Neural crest cell (in vitro differentiated cells): ENCODE results near the gene RECK. TPM values are rescaled to one million over a fixed set of nuclear protein-coding genes. Genes with fewer than 3 reads are reported as not detected.

Experiments used
- DNase-seq: peaks from one replicate; pipeline ENCODE4 v3.0.0; 2021; ENCODE audit warnings: low read depth, mixed read lengths, low spot score
- H3K27ac Mint-ChIP-seq: one replicate; pipeline ENCODE4 v1.8.0; 2021; ENCODE audit warnings: mild to moderate bottlenecking, mixed read lengths; ENCODE audit not compliant: unreplicated experiment
- H3K27me3 Mint-ChIP-seq: 2 replicates; pipeline ENCODE4 v1.8.0; 2021; ENCODE audit warnings: low read depth, mild to moderate bottlenecking, mixed read lengths
- H3K36me3 Mint-ChIP-seq: 2 replicates; pipeline ENCODE4 v1.8.0; 2021; ENCODE audit warnings: low read depth, mild to moderate bottlenecking, mixed read lengths
- H3K4me1 Mint-ChIP-seq: 2 replicates; pipeline ENCODE4 v1.8.0; 2021; ENCODE audit warnings: mixed read lengths
- H3K4me3 Mint-ChIP-seq: one replicate; pipeline ENCODE4 v1.8.0; 2021; ENCODE audit warnings: mild to moderate bottlenecking, mixed read lengths
- H3K9me3 Mint-ChIP-seq: 2 replicates; pipeline ENCODE4 v1.8.0; 2021; ENCODE audit warnings: mixed read lengths
- total RNA-seq: library from RNA; stranded (reverse); gene quantifications from 2 replicates; pipeline ENCODE4 v1.2.1, GENCODE V29; 2021
- TF ChIP-seq, protein P1 (sequence below): fragments of 200-600 bp; sonication (generic); conservative IDR thresholded peaks from 2 replicates; pipeline ENCODE4 v1.5.0; 2021; ENCODE audit warnings: antibody characterized with exemption, mild to moderate bottlenecking

RECK gene
- total RNA-seq, 1 donor from 2014 or later, result 9.5 TPM

DNA sequence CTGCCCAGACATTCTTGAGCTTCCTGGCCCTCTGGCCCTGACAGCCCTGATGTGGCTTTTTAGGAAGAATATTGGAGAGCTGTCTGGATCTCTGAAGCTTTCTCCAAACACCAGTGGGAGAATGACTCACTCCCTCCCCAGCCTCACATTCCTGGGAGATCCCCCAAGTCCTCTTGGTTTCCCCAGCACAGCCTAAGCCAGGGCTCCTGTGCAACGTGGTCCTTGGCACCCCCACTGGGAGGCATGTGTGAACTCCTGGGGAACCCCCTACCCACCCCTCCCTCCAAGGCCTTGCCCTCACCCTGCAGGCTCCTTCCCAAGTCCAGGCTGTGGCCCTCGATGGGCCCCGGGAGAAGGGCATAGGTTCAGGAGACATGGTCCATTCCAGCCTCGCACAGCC lies 112.5 kb downstream of the RECK start:
- Mint-ChIP-seq H3K9me3 (peaks cover 9% of the 10 kb centered on the region), H3K36me3 (peaks cover 15% of the 10 kb centered on the region), H3K4me1 (peaks cover 5% of the 10 kb centered on the region), H3K4me3 (no peak overlapping the region), H3K27ac (no peak overlapping the region), H3K27me3 (no peaks in the 10 kb centered on the region)
- TF ChIP-seq, protein P1, sequence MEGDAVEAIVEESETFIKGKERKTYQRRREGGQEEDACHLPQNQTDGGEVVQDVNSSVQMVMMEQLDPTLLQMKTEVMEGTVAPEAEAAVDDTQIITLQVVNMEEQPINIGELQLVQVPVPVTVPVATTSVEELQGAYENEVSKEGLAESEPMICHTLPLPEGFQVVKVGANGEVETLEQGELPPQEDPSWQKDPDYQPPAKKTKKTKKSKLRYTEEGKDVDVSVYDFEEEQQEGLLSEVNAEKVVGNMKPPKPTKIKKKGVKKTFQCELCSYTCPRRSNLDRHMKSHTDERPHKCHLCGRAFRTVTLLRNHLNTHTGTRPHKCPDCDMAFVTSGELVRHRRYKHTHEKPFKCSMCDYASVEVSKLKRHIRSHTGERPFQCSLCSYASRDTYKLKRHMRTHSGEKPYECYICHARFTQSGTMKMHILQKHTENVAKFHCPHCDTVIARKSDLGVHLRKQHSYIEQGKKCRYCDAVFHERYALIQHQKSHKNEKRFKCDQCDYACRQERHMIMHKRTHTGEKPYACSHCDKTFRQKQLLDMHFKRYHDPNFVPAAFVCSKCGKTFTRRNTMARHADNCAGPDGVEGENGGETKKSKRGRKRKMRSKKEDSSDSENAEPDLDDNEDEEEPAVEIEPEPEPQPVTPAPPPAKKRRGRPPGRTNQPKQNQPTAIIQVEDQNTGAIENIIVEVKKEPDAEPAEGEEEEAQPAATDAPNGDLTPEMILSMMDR, result no peak
- DNase-seq, result no peak

DNA sequence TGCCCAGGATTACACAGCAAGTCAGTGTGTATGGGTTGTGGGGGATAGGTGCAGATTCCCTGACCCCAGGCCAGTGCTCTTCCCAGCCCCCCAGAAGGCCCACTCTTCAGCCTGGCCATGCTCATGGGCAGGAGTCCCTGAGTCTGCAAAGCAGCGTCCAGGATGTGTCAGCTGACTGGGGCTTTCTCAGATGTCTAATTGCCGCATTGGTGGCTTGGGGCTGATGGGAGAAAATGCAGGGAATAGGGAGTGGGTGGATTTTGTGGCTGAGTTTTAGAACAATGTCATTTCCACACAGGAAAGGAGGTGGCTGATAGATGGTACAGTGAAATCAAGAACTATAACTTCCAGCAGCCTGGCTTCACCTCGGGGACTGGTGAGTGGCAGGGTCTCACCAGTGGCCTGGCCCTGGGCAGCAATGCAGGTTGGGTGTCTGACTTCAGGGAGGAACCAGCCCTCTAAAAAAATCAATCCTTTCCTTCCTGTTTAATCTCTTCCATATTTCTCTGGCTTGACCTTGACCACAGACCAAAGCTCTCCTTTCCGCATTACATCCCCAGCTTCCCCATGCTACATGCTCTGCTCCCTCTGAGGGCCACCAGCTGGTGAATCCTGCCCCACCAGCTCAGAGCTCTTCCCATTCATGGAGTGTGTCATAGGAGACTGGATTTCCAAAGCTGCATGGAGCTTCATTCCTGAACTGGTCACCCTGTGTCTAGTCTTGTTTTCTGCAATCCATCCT lies 114.0 kb downstream of the RECK start:
- no peak for DNase-seq
- H3K36me3 Mint-ChIP-seq, result peaks cover 9% of the 10 kb centered on the region
- H3K4me1 Mint-ChIP-seq, result peaks cover 10% of the 10 kb centered on the region
- TF ChIP-seq, protein P1, result no peak
- H3K4me3 Mint-ChIP-seq, result no peak overlapping the region
- H3K27me3 Mint-ChIP-seq, result no peaks in the 10 kb centered on the region
- H3K9me3 Mint-ChIP-seq, result peaks cover 3% of the 10 kb centered on the region
- peak overlapping the region; percentile 92 for H3K27ac Mint-ChIP-seq

DNA sequence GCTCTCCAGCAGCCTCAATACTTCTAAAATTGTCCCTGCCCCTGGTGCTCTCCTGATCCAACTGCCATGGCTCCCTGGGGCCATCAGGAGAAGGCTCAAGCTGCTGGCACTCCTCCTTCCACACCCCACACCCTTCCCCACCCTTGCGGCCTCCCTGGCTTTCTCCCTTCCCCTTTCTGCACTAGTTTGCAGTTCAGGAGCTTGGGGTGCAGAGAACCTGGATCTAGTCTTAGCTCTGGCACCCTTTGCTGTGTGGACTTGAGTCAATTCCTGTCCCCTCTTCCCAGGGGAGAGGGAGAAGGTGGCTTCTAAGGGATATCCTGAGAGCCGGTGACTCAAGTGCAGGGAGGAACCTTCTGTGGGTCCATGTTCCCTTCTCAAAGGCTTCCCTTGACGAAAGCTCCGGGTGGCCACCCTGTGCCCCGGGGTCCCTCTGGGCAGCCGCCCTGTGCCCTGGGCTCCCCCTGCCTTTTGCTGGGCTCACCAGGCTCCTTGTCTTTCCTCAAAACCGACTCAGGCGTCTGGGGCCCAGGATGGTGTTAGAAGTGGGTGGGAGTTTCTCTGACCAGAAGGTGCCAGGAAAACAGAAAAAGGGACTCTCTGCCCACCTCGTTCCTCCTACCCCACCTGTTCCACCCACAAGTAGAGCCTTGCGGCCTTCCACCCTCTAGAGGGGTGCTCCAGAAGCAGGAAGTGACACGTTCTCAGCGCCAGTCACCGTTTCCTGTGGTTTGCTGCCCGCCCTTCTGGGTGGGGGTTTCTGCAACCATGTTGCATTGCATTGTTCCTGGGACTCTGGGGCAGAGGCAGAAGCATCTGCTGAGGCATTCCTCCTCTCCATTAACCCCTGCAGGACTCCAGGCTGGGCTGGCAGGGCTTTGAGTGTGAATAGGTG lies 114.8 kb downstream of the RECK start:
- peaks cover 10% of the 10 kb centered on the region for H3K4me1 Mint-ChIP-seq
- no peaks in the 10 kb centered on the region for H3K9me3 Mint-ChIP-seq
- peaks cover 5% of the 10 kb centered on the region for H3K36me3 Mint-ChIP-seq
- H3K27me3 Mint-ChIP-seq, result no peaks in the 10 kb centered on the region
- TF ChIP-seq, protein P1, result no peak
- H3K4me3 Mint-ChIP-seq, result no peak overlapping the region
- no peak for DNase-seq
- peak overlapping the region; percentile 92 for H3K27ac Mint-ChIP-seq

DNA sequence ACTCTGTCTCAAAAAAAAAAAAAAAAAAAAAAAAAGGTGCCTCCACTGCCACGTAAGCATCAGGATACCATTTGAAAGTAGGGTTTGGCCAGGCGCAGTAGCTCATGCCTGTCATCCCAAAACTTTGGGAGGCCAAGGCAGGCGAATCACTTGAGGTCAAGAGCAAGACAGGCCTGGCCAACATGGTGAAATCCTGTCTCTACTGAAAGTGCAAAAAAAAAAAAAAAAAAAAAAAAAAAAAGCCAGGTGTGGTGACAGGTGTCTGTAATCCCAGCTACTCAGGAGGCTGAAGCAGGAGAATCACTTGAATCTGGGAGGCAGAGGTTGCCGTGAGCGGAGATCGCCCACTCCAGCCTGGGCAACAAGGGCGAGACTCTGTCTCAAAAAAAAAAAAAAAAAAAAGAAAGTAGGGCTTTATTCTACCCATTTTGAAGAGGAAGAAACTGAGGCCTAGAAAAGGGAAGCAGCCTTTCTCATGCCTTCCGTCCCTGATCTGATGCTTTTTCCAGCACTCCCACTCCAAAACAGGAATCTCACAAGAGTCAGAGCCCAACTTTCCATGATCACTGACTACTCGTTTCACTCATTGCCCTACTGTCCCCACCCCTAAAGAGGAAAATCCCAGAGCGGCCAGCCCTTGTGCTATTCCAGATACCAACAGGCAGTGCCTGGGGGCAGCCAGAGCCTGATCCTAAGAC lies 116.2 kb downstream of the RECK start:
- TF ChIP-seq, protein P1, result no peak
- H3K4me1 Mint-ChIP-seq, result peaks cover 10% of the 10 kb centered on the region
- H3K27me3 Mint-ChIP-seq, result no peaks in the 10 kb centered on the region
- no peak for DNase-seq
- no peak overlapping the region for H3K27ac Mint-ChIP-seq
- no peaks in the 10 kb centered on the region for H3K9me3 Mint-ChIP-seq
- peaks cover 7% of the 10 kb centered on the region for H3K36me3 Mint-ChIP-seq
- H3K4me3 Mint-ChIP-seq, result no peak overlapping the region

DNA sequence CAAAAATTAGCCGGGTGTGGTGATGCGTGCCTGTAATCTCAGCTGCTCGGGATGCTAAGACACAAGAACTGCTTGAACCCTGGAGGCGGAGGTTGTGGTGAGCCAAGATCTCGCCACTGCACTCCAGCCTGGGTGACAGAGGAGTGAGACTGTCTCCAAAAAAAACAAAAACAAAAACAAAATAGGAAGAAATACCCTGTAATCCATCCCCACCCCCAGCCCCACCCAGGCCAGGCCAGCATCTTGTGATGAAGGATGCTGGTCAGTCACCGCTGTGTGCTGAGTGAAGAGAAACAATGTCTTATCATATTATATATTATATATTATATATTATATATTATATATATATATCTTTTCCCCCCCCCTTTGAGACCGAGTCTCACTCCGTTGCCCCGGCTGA lies 117.0 kb downstream of the RECK start:
- TF ChIP-seq, protein P1, result no peak
- H3K4me1 Mint-ChIP-seq, result peaks cover 10% of the 10 kb centered on the region
- H3K9me3 Mint-ChIP-seq, result peaks cover 5% of the 10 kb centered on the region
- peaks cover 14% of the 10 kb centered on the region for H3K36me3 Mint-ChIP-seq
- DNase-seq, result no peak
- H3K27me3 Mint-ChIP-seq, result no peaks in the 10 kb centered on the region
- H3K4me3 Mint-ChIP-seq, result no peak overlapping the region
- H3K27ac Mint-ChIP-seq, result no peak overlapping the region
